ENCODE results near the gene ACTRT2. TPM values are rescaled to one million over a fixed set of nuclear protein-coding genes. Genes with fewer than 3 reads are reported as not detected.

ACTRT2 gene
- total and polyA plus RNA-seq, 9 donors = not detected

GRCh38 chr1:3054474-3054873 lies 33.2 kb downstream of the ACTRT2 start:
- WGBS (ENCODE audit: insufficient coverage) = 84% methylated on average over 12 of the region's 12 CpGs
- no peak overlapping the region for H3K4me3 ChIP-seq (ENCODE audit: low read length)
- no peak for DNase-seq
- H3K36me3 ChIP-seq (ENCODE audit: control insufficient read depth, insufficient read depth, low read length) = no peaks in the 10 kb centered on the region
- no peaks in the 10 kb centered on the region for H3K4me1 ChIP-seq (ENCODE audit: control insufficient read depth, insufficient read depth, low read length)
- H3K27ac ChIP-seq (ENCODE audit: low read length) = no peak overlapping the region
- no peaks in the 10 kb centered on the region for H3K9me3 ChIP-seq (replicated peaks; ENCODE audit: control insufficient read depth, low read depth, low read length)
- H3K27me3 ChIP-seq (ENCODE audit: control insufficient read depth, insufficient read depth, low read length) = peaks cover 25% of the 10 kb centered on the region

- 60% methylated on average over 1 of the region's 9 CpGs for WGBS (ENCODE audit: insufficient coverage)
- peaks cover 24% of the 10 kb centered on the region for H3K27me3 ChIP-seq (ENCODE audit: control insufficient read depth, insufficient read depth, low read length)
- no peak for DNase-seq
These were observed 33.8 kb downstream of the ACTRT2 start for GRCh38 chr1:3055051-3055450.

GRCh38 chr1:3056641-3057040 lies 35.4 kb downstream of the ACTRT2 start:
- H3K4me3 ChIP-seq (ENCODE audit: low read length) = no peak overlapping the region
- DNase-seq = no peak
- no peaks in the 10 kb centered on the region for H3K9me3 ChIP-seq (replicated peaks; ENCODE audit: control insufficient read depth, low read depth, low read length)
- H3K36me3 ChIP-seq (ENCODE audit: control insufficient read depth, insufficient read depth, low read length) = no peaks in the 10 kb centered on the region
- peaks cover 37% of the 10 kb centered on the region for H3K27me3 ChIP-seq (ENCODE audit: control insufficient read depth, insufficient read depth, low read length)
- H3K27ac ChIP-seq (ENCODE audit: low read length) = no peak overlapping the region
- 58% methylated on average over 4 of the region's 5 CpGs for WGBS (ENCODE audit: insufficient coverage)
- H3K4me1 ChIP-seq (ENCODE audit: control insufficient read depth, insufficient read depth, low read length) = no peaks in the 10 kb centered on the region

More at GRCh38 chr1:3055051-3055450, 33.8 kb downstream of the ACTRT2 start:
- Histone ChIP-seq H3K9me3 (replicated peaks; ENCODE audit: control insufficient read depth, low read depth, low read length) (no peaks in the 10 kb centered on the region), H3K4me3 (ENCODE audit: low read length) (no peak overlapping the region), H3K36me3 (ENCODE audit: control insufficient read depth, insufficient read depth, low read length) (no peaks in the 10 kb centered on the region), H3K27ac (ENCODE audit: low read length) (no peak overlapping the region), H3K4me1 (ENCODE audit: control insufficient read depth, insufficient read depth, low read length) (no peaks in the 10 kb centered on the region)

- H3K4me3 ChIP-seq (ENCODE audit: low read length) = no peak overlapping the region
- H3K27me3 ChIP-seq (ENCODE audit: control insufficient read depth, insufficient read depth, low read length) = peaks cover 51% of the 10 kb centered on the region
- H3K9me3 ChIP-seq (replicated peaks; ENCODE audit: control insufficient read depth, low read depth, low read length) = no peaks in the 10 kb centered on the region
- H3K4me1 ChIP-seq (ENCODE audit: control insufficient read depth, insufficient read depth, low read length) = peaks cover under 1% of the 10 kb centered on the region
- no peaks in the 10 kb centered on the region for H3K36me3 ChIP-seq (ENCODE audit: control insufficient read depth, insufficient read depth, low read length)
- WGBS (ENCODE audit: insufficient coverage) = 78% methylated on average over 10 of the region's 10 CpGs
- no peak for DNase-seq
- no peak overlapping the region for H3K27ac ChIP-seq (ENCODE audit: low read length)
These were observed 37.2 kb downstream of the ACTRT2 start for GRCh38 chr1:3058263-3059030.

GRCh38 chr1:3060127-3060526 lies 38.9 kb downstream of the ACTRT2 start:
- no peak overlapping the region for H3K27ac ChIP-seq (ENCODE audit: low read length)
- no peak for DNase-seq
- H3K36me3 ChIP-seq (ENCODE audit: control insufficient read depth, insufficient read depth, low read length) = no peaks in the 10 kb centered on the region
- no peaks in the 10 kb centered on the region for H3K9me3 ChIP-seq (replicated peaks; ENCODE audit: control insufficient read depth, low read depth, low read length)
- H3K4me3 ChIP-seq (ENCODE audit: low read length) = no peak overlapping the region
- H3K27me3 ChIP-seq (ENCODE audit: control insufficient read depth, insufficient read depth, low read length) = peaks cover 62% of the 10 kb centered on the region
- H3K4me1 ChIP-seq (ENCODE audit: control insufficient read depth, insufficient read depth, low read length) = peaks cover 6% of the 10 kb centered on the region
- 60% methylated on average over 9 of the region's 9 CpGs for WGBS (ENCODE audit: insufficient coverage)

GRCh38 chr1:3060601-3061551 lies 39.6 kb downstream of the ACTRT2 start:
- no peak for DNase-seq
- H3K27ac ChIP-seq (ENCODE audit: low read length) = no peak overlapping the region
- H3K4me3 ChIP-seq (ENCODE audit: low read length) = no peak overlapping the region
- H3K27me3 ChIP-seq (ENCODE audit: control insufficient read depth, insufficient read depth, low read length) = peaks cover 70% of the 10 kb centered on the region
- H3K4me1 ChIP-seq (ENCODE audit: control insufficient read depth, insufficient read depth, low read length) = peaks cover 6% of the 10 kb centered on the region
- no peaks in the 10 kb centered on the region for H3K9me3 ChIP-seq (replicated peaks; ENCODE audit: control insufficient read depth, low read depth, low read length)
- 58% methylated on average over 9 of the region's 15 CpGs for WGBS (ENCODE audit: insufficient coverage)
- no peaks in the 10 kb centered on the region for H3K36me3 ChIP-seq (ENCODE audit: control insufficient read depth, insufficient read depth, low read length)

- Histone ChIP-seq H3K4me3 (ENCODE audit: low read length) (no peak overlapping the region), H3K4me1 (ENCODE audit: control insufficient read depth, insufficient read depth, low read length) (peaks cover 6% of the 10 kb centered on the region), H3K27me3 (ENCODE audit: control insufficient read depth, insufficient read depth, low read length) (peaks cover 76% of the 10 kb centered on the region), H3K36me3 (ENCODE audit: control insufficient read depth, insufficient read depth, low read length) (no peaks in the 10 kb centered on the region), H3K27ac (ENCODE audit: low read length) (no peak overlapping the region), H3K9me3 (replicated peaks; ENCODE audit: control insufficient read depth, low read depth, low read length) (no peaks in the 10 kb centered on the region)
- no peak for DNase-seq
- 39% methylated on average over 3 of the region's 5 CpGs for WGBS (ENCODE audit: insufficient coverage)
These were observed 40.3 kb downstream of the ACTRT2 start for GRCh38 chr1:3061566-3061965.

GRCh38 chr1:3061981-3062615 lies 40.8 kb downstream of the ACTRT2 start:
- no peaks in the 10 kb centered on the region for H3K36me3 ChIP-seq (ENCODE audit: control insufficient read depth, insufficient read depth, low read length)
- H3K4me1 ChIP-seq (ENCODE audit: control insufficient read depth, insufficient read depth, low read length) = peaks cover 6% of the 10 kb centered on the region
- H3K4me3 ChIP-seq (ENCODE audit: low read length) = no peak overlapping the region
- 32% methylated on average over 16 of the region's 21 CpGs for WGBS (ENCODE audit: insufficient coverage)
- no peak overlapping the region for H3K27ac ChIP-seq (ENCODE audit: low read length)
- H3K27me3 ChIP-seq (ENCODE audit: control insufficient read depth, insufficient read depth, low read length) = peaks cover 78% of the 10 kb centered on the region
- DNase-seq = no peak
- no peaks in the 10 kb centered on the region for H3K9me3 ChIP-seq (replicated peaks; ENCODE audit: control insufficient read depth, low read depth, low read length)

GRCh38 chr1:3062616-3063378 lies 41.5 kb downstream of the ACTRT2 start:
- Histone ChIP-seq H3K4me3 (ENCODE audit: low read length) (no peak overlapping the region), H3K36me3 (ENCODE audit: control insufficient read depth, insufficient read depth, low read length) (no peaks in the 10 kb centered on the region), H3K4me1 (ENCODE audit: control insufficient read depth, insufficient read depth, low read length) (peaks cover 10% of the 10 kb centered on the region), H3K27ac (ENCODE audit: low read length) (no peak overlapping the region), H3K9me3 (replicated peaks; ENCODE audit: control insufficient read depth, low read depth, low read length) (no peaks in the 10 kb centered on the region), H3K27me3 (ENCODE audit: control insufficient read depth, insufficient read depth, low read length) (peaks cover 85% of the 10 kb centered on the region)
- DNase-seq = no peak
- WGBS (ENCODE audit: insufficient coverage) = 4% methylated on average over 9 of the region's 50 CpGs

Data from muscle of leg (tissue), 11 donors.